Activated gamma-delta T cell (primary cell): ENCODE measurements around the gene MYO5B.

Experiments
- DNase-seq: peaks from one replicate; lab custom pipeline; 2025; lab: John Stamatoyannopoulos, UW

The MYO5B gene

GRCh38 chr18:49886891-49887764, 307.8 kb downstream of the MYO5B start:
- no peak for DNase-seq

- no peak for DNase-seq
These were observed 310.0 kb downstream of the MYO5B start for GRCh38 chr18:49884959-49885358.

DNA sequence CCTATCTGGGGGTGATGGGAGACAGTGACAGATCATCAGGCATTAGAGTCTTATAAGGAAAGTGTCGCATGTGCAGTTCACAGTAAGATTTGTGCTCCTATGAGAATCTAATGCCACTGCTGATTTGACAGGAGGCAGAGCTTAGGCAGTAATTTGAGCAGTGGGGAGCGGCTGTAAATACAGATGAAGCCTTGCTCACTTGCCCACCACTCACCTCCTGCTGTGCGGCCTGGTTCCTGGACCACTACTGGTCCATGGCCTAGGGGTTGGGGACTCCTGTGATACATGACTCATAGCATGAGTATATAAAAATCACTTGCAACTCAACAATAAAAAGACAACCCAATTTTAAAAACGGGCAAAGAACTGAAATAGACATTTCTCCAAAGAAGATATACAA, 310.5 kb downstream of the MYO5B start:
- no peak for DNase-seq

GRCh38 chr18:49880661-49881060, 314.3 kb downstream of the MYO5B start:
- no peak for DNase-seq

DNA sequence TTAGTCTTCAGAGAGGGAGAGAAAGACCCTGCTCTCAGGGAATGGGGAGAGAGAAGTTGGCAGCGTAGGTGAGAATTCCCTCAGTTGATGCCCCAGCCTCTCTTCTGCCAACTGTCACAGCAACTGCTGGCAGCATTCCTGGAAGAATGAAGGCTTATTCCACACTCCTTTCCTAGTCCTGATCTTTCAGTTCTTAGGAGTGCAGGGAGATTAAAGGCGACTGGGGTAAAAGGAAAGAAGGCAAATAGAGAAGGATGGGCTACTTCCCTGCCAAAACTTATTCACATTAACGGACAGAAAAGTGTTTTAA, 315.7 kb downstream of the MYO5B start:
- DNase-seq: no peak

GRCh38 chr18:49878567-49879270, 316.2 kb downstream of the MYO5B start:
- DNase-seq: no peak

DNA sequence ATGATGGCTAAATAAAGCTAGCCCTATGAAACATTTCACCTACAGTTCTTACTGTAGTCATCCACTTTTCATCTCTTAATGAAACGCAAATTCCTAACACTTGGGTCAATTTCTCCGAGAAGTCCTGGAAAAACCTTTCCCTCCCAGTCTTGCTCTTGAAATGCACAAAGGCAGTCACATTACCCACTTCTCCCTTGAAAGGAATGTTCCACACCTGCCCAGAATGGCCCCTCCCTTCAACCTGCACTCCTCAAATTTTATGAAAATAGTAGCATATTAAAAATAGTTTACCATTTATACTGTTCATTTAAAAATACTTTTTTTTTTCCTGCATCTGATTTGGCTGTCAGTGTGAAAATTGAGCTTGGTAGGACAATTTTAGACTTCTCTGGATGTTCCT, 316.9 kb downstream of the MYO5B start:
- DNase-seq: no peak

- no peak for DNase-seq
These were observed 318.4 kb downstream of the MYO5B start for GRCh38 chr18:49876536-49876935.

- no peak for DNase-seq
These were observed 319.2 kb downstream of the MYO5B start for GRCh38 chr18:49875783-49876182.

GRCh38 chr18:49875155-49875554, 319.8 kb downstream of the MYO5B start:
- DNase-seq: no peak

- no peak for DNase-seq
These were observed 320.7 kb downstream of the MYO5B start for GRCh38 chr18:49874238-49874637.

- no peak for DNase-seq
These were observed 325.6 kb downstream of the MYO5B start for GRCh38 chr18:49869354-49869753.

DNA sequence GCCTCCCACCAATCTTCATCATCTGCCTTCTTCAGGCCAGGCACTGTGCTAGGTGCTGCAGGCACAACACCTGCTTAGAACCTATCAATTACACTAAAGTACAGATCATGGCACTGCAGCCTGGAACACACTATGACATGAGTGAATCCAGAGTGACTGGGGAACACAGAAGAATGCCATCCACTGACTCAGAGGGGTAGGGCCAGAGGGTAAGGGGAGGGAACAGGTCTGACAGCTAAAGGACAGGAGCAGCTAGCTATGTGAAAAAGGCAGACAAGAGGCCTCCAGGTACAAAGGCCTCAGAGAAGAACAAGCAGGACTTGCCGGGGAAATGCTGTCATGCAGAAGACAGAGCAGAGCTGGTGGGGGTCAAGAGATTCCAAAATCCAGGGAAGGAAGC, 328.3 kb downstream of the MYO5B start:
- no peak for DNase-seq

GRCh38 chr18:49865401-49865800, 329.5 kb downstream of the MYO5B start:
- no peak for DNase-seq

- DNase-seq: no peak
These were observed 331.0 kb downstream of the MYO5B start for GRCh38 chr18:49863769-49864621.

DNA sequence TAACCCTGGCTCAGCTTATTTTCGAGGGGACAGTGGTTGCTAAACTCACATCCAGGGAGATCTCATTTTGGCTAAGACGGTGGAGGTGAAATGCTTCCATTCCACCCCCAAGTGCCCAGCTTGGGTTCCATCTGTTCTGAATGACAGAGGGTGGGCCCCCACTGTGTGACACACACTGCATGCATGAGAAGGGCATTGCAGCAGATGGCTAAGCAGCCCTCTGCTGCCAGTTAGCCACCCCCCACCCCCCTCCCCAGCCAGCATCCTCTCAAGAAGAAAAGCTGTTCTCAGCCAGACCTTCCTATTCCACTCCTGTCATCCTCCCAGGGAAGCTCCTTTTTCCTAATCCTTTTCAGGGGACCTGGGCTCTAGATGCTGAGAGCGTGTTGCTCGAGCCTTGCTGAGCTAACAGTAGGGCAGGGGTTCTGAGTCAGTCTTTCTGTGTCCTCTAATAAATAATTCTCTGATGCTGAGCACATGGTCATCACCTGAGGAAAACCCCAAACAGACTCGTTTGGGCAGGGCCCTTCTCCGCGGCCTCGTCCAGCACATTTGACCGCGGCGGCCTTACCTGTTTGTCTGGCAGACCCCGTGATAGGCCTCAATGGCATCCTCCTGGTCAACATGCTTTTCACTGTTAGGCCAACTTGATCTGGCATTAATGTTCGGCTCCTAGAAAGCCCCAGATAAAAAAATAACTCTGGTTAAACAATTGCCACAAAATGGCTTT, 332.1 kb downstream of the MYO5B start:
- no peak for DNase-seq

GRCh38 chr18:49861659-49862058, 333.3 kb downstream of the MYO5B start:
- no peak for DNase-seq

DNA sequence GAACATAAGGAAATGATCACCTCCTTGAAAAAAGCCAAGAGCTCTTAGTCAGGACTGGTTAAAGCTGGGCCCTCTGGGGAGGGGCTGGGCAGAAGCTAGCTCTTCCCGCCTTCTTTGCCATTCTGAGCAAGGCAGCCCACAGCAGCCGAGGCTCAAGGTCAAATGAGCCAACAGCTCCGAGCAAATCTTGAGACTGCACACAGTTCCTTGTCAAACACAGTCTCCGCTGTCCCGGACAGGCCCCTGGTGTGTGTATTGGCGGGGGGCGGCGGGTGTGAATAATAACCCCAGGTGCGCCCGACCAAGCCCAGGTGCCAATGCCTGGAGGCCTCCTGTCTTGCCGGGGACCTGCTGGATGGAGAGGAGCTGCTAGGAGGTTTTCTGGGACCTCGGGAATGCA, 335.2 kb downstream of the MYO5B start:
- no peak for DNase-seq

DNA sequence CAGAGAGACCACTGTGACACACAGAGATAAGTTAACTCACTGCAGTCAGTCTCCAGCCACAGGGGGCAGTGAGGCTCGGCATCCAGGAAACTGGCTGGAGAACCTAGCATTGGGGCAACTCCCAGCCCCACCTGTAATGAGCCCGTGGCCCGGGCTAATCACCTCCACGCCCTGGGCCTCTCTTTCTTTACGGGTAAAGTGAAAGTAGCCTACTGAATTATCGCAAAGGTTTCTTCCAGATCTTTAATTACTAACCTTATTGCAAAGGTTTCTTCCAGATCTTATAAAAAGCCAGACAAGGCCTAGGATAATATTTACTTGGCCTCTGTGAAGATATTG, 336.0 kb downstream of the MYO5B start:
- DNase-seq: no peak

DNA sequence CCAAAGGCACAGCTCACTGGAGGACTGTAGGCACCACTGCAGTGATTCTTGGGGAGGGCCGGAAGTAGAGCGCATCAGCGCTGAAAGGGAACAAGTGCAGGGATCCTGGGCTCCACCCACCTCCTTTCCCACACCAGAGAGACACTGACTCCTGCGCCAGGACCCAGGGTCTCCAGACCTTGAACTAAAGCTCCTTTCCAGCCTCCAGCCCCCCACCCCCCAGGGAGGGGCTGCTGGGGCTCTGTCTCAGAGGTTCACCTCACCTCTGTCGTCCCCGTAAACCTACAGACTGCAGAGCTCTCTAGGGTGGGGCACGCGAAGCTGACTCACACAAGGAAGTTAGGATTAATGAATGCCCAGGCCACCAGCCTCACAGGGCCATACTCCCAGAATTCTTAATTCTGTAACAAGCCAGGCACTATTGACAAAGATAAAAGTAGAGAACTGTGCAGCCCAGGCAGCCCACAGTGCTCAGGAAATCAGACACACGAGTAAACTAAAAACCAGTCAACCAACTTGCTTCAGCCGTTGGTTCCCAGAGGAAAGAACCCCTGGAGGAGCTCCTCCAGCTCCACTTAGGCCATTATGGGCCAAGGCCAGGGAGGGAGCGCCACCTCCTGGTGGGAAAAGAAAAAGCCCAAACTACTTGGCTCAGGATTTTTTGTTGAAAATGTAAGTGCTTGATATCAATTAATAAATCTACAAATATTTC, 336.5 kb downstream of the MYO5B start:
- DNase-seq: no peak

- DNase-seq: no peak
These were observed 337.2 kb downstream of the MYO5B start for GRCh38 chr18:49857708-49858107.
